ENCODE data around the gene STEAP3.

DNA sequence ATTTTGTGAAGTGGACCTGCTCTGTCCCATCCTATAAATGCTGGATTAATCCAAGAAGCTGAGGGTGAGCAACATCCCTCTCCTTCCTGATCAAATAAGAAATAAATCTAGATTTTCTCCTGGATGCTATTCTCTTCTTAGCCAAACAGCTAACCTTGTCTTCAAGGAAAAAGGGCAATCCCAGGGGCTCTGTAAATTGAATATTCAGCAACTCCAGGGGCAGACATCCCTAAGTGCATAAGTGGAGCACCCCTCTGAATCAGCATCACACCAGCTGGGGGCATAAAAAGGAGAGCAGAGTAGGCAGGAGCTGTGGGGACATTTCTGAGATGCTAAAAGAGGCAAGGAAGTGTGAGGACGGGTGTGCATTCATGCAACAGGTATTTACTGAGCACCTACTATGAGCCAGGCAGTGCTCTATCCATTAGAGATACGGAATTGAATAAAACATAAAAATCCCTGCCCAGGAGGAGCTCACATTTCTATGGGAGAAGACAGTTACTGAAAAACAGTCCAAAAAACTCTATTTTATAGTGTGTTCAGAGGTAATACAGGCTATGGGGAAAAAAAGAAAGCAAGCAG is 2.8 kb upstream of the STEAP3 start:
- no peak for TF ChIP-seq EZH2 (IDR thresholded peaks at IDR 0.05; ENCODE audit: borderline replicate concordance, insufficient read depth, low read length, poor library complexity, severe bottlenecking)
- TF ChIP-seq TAF1 (IDR thresholded peaks at IDR 0.05; ENCODE audit: low read depth) = no peak
- TF ChIP-seq, protein P1, sequence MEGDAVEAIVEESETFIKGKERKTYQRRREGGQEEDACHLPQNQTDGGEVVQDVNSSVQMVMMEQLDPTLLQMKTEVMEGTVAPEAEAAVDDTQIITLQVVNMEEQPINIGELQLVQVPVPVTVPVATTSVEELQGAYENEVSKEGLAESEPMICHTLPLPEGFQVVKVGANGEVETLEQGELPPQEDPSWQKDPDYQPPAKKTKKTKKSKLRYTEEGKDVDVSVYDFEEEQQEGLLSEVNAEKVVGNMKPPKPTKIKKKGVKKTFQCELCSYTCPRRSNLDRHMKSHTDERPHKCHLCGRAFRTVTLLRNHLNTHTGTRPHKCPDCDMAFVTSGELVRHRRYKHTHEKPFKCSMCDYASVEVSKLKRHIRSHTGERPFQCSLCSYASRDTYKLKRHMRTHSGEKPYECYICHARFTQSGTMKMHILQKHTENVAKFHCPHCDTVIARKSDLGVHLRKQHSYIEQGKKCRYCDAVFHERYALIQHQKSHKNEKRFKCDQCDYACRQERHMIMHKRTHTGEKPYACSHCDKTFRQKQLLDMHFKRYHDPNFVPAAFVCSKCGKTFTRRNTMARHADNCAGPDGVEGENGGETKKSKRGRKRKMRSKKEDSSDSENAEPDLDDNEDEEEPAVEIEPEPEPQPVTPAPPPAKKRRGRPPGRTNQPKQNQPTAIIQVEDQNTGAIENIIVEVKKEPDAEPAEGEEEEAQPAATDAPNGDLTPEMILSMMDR (IDR thresholded peaks at IDR 0.05; ENCODE audit: poor library complexity, severe bottlenecking) = no peak
- TF ChIP-seq, protein P2, sequence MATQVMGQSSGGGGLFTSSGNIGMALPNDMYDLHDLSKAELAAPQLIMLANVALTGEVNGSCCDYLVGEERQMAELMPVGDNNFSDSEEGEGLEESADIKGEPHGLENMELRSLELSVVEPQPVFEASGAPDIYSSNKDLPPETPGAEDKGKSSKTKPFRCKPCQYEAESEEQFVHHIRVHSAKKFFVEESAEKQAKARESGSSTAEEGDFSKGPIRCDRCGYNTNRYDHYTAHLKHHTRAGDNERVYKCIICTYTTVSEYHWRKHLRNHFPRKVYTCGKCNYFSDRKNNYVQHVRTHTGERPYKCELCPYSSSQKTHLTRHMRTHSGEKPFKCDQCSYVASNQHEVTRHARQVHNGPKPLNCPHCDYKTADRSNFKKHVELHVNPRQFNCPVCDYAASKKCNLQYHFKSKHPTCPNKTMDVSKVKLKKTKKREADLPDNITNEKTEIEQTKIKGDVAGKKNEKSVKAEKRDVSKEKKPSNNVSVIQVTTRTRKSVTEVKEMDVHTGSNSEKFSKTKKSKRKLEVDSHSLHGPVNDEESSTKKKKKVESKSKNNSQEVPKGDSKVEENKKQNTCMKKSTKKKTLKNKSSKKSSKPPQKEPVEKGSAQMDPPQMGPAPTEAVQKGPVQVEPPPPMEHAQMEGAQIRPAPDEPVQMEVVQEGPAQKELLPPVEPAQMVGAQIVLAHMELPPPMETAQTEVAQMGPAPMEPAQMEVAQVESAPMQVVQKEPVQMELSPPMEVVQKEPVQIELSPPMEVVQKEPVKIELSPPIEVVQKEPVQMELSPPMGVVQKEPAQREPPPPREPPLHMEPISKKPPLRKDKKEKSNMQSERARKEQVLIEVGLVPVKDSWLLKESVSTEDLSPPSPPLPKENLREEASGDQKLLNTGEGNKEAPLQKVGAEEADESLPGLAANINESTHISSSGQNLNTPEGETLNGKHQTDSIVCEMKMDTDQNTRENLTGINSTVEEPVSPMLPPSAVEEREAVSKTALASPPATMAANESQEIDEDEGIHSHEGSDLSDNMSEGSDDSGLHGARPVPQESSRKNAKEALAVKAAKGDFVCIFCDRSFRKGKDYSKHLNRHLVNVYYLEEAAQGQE (IDR thresholded peaks at IDR 0.05; ENCODE audit: borderline replicate concordance) = no peak
- TF ChIP-seq EP300 (conservative IDR thresholded peaks at IDR 0.05; ENCODE audit: poor library complexity, severe bottlenecking) = no peak
- no peak for TF ChIP-seq RAD21 (conservative IDR thresholded peaks at IDR 0.05)
